C4-2B (cell line): Measurements from ENCODE around the gene CADPS2.

Experiments
- H3K27ac ChIP-seq: fragments of 450-650 bp; 2 replicates; pipeline ENCODE4 v1.5.1; 2017
- ZFX ChIP-seq: fragments of 450-650 bp; IDR thresholded peaks from 2 replicates; pipeline ENCODE4 v1.6.1; 2017
- TF ChIP-seq, protein P1 (sequence below): fragments of 450-650 bp; conservative IDR thresholded peaks from 2 replicates; pipeline ENCODE4 v1.5.1; 2017; ENCODE audit warnings: mild to moderate bottlenecking

The CADPS2 gene

GRCh38 chr7:122521767-122522166 lies 364.5 kb downstream of the CADPS2 start:
- TF ChIP-seq ZFX, result no peak
- TF ChIP-seq, protein P1, sequence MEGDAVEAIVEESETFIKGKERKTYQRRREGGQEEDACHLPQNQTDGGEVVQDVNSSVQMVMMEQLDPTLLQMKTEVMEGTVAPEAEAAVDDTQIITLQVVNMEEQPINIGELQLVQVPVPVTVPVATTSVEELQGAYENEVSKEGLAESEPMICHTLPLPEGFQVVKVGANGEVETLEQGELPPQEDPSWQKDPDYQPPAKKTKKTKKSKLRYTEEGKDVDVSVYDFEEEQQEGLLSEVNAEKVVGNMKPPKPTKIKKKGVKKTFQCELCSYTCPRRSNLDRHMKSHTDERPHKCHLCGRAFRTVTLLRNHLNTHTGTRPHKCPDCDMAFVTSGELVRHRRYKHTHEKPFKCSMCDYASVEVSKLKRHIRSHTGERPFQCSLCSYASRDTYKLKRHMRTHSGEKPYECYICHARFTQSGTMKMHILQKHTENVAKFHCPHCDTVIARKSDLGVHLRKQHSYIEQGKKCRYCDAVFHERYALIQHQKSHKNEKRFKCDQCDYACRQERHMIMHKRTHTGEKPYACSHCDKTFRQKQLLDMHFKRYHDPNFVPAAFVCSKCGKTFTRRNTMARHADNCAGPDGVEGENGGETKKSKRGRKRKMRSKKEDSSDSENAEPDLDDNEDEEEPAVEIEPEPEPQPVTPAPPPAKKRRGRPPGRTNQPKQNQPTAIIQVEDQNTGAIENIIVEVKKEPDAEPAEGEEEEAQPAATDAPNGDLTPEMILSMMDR, result no peak
- H3K27ac ChIP-seq, result no peak overlapping the region

DNA sequence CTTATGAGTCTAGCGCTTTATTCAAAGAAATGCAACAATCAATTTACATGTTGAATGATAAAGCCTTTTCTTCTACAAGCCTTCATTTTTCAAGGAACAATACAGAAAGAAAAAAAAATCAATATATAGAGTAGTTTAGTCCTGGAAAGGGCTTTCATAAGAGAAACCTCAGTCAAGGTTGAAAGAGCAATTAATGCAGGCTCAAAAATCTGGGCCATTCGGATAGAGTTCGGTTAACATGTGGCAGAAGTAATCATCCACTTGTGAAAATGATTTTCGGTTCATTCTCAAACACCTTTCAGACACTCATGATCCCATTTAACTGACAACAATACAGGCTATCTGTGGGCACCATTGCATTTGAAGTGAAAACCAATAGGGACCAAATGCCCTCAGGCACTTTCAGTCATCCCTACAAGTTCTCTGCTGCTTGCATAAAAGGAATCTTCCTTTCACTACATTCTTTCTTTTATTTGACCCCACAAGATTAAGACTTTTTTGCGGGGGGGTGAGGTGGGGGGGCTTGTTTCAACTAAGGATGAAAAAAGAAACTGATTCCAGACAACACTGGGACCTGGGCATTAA lies 365.2 kb downstream of the CADPS2 start:
- TF ChIP-seq ZFX, result no peak
- TF ChIP-seq, protein P1, result no peak
- no peak overlapping the region for H3K27ac ChIP-seq

- no peak for TF ChIP-seq ZFX
- TF ChIP-seq, protein P1, result no peak
- H3K27ac ChIP-seq, result no peak overlapping the region
Measured at GRCh38 chr7:122518488-122518887, 367.8 kb downstream of the CADPS2 start.

DNA sequence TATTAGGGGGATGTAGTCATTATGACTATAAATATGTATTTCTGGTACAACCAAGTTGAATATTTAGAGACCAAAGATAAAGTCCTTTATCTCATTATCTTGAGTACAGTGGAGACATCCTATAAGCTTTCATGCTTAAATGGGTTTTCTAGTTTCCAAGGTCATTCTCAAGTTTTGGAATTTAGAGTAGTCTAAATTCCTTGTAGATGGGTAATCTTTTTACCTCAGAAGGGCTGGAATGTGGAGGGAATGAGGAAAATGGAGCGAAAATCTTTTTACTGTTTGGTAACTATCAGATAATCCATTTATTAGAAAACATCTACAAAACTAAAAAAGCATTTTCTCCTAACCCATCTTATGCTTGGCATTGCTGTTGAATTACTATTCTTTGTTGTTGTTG lies 368.7 kb downstream of the CADPS2 start:
- TF ChIP-seq ZFX, result no peak
- TF ChIP-seq, protein P1, result no peak
- H3K27ac ChIP-seq, result no peak overlapping the region

GRCh38 chr7:122515404-122515803 lies 370.9 kb downstream of the CADPS2 start:
- H3K27ac ChIP-seq, result no peak overlapping the region
- TF ChIP-seq, protein P1, result no peak
- TF ChIP-seq ZFX, result no peak

- TF ChIP-seq, protein P1, result no peak
- no peak overlapping the region for H3K27ac ChIP-seq
Measured at GRCh38 chr7:122511268-122511667, 375.0 kb downstream of the CADPS2 start.

DNA sequence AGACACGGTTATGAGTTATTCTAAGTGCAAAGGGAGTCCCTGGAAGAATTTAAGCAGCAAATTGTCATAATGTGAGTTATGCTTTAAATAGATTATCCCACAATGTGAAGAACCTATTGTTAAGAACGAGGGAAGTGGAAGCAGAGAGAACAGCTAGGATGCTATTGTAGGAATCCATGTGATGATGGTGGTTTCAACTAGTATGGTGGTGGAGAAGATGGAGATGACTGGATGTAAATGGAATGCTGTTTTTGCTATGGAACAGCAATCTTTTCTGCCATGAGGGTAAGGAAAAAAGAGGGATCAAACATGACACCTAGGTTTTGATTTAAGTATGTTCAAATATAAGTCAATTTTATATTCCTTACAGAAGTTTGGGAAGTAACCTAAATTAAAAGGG lies 378.7 kb downstream of the CADPS2 start:
- no peak overlapping the region for H3K27ac ChIP-seq
- no peak for TF ChIP-seq ZFX
- TF ChIP-seq, protein P1, result no peak
